Liver (tissue), 3 donors: Measurements from ENCODE around the gene TBL1X.

Experiments used
- CTCF ChIP-seq: fragments of 150-350 bp; IDR thresholded peaks from 2 replicates; pipeline ENCODE4 v1.5.1; 2017; ENCODE audit warnings: improper control_type of control experiment, low read depth, low read length; ENCODE audit not compliant: missing input control
- HNF4G ChIP-seq: IDR thresholded peaks from 2 replicates; pipeline ENCODE4 v1.6.1; 2016; ENCODE audit warnings: antibody characterized with exemption
- donor health status: healthy.
- donor health status: healthy.

DNA sequence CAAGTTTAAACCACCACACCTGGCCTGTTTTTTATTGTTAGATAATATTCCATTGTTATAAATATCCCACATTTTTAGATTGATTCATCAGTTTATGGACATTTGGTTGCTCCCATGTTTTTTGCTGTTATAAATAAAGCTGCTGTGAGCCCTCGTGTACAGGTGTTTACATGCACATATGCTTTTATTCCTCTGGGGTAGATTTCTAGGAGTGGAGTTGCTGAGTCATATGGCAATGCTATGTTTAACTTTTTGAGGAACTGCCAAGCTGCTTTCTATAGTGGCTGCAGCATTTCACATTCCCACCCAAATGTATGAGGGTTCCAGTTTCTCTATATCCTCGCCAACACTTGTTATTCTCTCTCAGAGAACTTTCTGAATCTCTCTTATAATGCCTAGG, 90.5 kb downstream of the TBL1X start:
- no peak for TF ChIP-seq CTCF
- TF ChIP-seq HNF4G: no peak
